Upper lobe of left lung (tissue), 4 donors: ENCODE measurements around the gene GDPGP1.

ENCODE experiments used
- CTCF ChIP-seq, 6 experiments: fragments of 450-650 bp in 4 of 6; fragments of 200-600 bp in 2 of 6; sonication (generic) in 2 of 6; IDR thresholded peaks; one replicate each; pipeline ENCODE4 v1.5.1; 2016 to 2019; ENCODE audit warnings: antibody characterized with exemption in 6 of 6
- EP300 ChIP-seq, 4 donors: sonication (generic); formaldehyde crosslinking; IDR thresholded peaks; one replicate each; pipeline ENCODE4 v1.5.1; 2017; ENCODE audit warnings: antibody characterized with exemption in 4 of 4, control low read depth in 2 of 4
- POLR2A ChIP-seq, 4 donors: fragments of 450-650 bp; IDR thresholded peaks; one replicate each; pipeline ENCODE4 v1.5.1; 2016 to 2017; ENCODE audit warnings: antibody characterized with exemption in 4 of 4, mild to moderate bottlenecking in 2 of 4
- POLR2AphosphoS5 ChIP-seq, 2 donors: sonication (generic); formaldehyde crosslinking; IDR thresholded peaks; one replicate each; pipeline ENCODE4 v1.5.1; 2017; ENCODE audit warnings: antibody characterized with exemption in 2 of 2

- TF ChIP-seq POLR2AphosphoS5 (IDR thresholded peaks at IDR 0.05), result no peak
- no peak for TF ChIP-seq POLR2A (IDR thresholded peaks at IDR 0.05)
- TF ChIP-seq CTCF (IDR thresholded peaks at IDR 0.05), result no peak
- no peak for TF ChIP-seq EP300 (IDR thresholded peaks at IDR 0.05)
These were observed 60.7 kb downstream of the GDPGP1 start for GRCh38 chr15:90294601-90295269.
